DND-41 (cell line): Measurements from ENCODE around the gene STK32B.

Experiments used
- ATAC-seq: fragments of 200-7000 bp; cut with Tn5 transposase; 3 replicates; pipeline ENCODE4 v1.9.1; 2021; ENCODE audit warnings: low read depth; ENCODE audit not compliant: insufficient read depth
- DNase-seq: peaks from one replicate; pipeline ENCODE4 v3.0.0-alpha.2; 2020
- H2AFZ ChIP-seq: 2 replicates; pipeline ENCODE4 v1.6.0; 2012; ENCODE audit warnings: low read depth, low read length
- H3K27ac ChIP-seq: 2 replicates; pipeline ENCODE4 v1.5.1; 2012; ENCODE audit warnings: low read length, inconsistent platforms
- H3K27me3 ChIP-seq: fragments of 200-600 bp; sonication (generic); 2 replicates; pipeline ENCODE4 v1.6.0; 2012; ENCODE audit warnings: low read length, mild to moderate bottlenecking, inconsistent platforms; ENCODE audit not compliant: insufficient read depth, poor library complexity
- H3K36me3 ChIP-seq: 2 replicates; pipeline ENCODE4 v1.5.1; 2012; ENCODE audit warnings: low read length, inconsistent platforms; ENCODE audit not compliant: insufficient read depth
- H3K4me1 ChIP-seq: 2 replicates; pipeline ENCODE4 v1.5.1; 2012; ENCODE audit warnings: mild to moderate bottlenecking, low read length; ENCODE audit not compliant: insufficient read depth
- H3K4me2 ChIP-seq: 2 replicates; pipeline ENCODE4 v1.6.0; 2012; ENCODE audit warnings: mild to moderate bottlenecking, moderate library complexity, low read length, inconsistent platforms; ENCODE audit not compliant: insufficient read depth
- H3K4me3 ChIP-seq, 2 experiments: fragments of 200-600 bp in 1 of 2; shearing (Covaris generic) in 1 of 2; 2 replicates each; pipeline ENCODE4 v1.5.1; 2012 to 2016; ENCODE audit warnings: inconsistent platforms in 2 of 2, low read length in 2 of 2, mild to moderate bottlenecking in 2 of 2, low read depth in 1 of 2, moderate library complexity in 1 of 2
- H3K79me2 ChIP-seq: 2 replicates; pipeline ENCODE4 v1.6.0; 2012; ENCODE audit warnings: low read length, inconsistent platforms; ENCODE audit not compliant: insufficient read depth
- H3K9ac ChIP-seq: 2 replicates; pipeline ENCODE4 v1.6.0; 2012; ENCODE audit warnings: low read depth, mild to moderate bottlenecking, inconsistent platforms, low read length, moderate library complexity
- H3K9me3 ChIP-seq: 2 replicates; pipeline ENCODE4 v1.5.1; 2012; ENCODE audit warnings: low read length, moderate library complexity, mild to moderate bottlenecking, inconsistent platforms; ENCODE audit not compliant: insufficient read depth, severe bottlenecking
- H4K20me1 ChIP-seq: 2 replicates; pipeline ENCODE4 v1.6.0; 2012; ENCODE audit warnings: low read length; ENCODE audit not compliant: insufficient read depth
- EZH2 ChIP-seq: IDR thresholded peaks from 3 replicates; pipeline ENCODE4 v1.6.1; 2012; ENCODE audit warnings: borderline replicate concordance, low read depth, mild to moderate bottlenecking, moderate library complexity, low read length, inconsistent platforms; ENCODE audit not compliant: severe bottlenecking
- TF ChIP-seq, protein P1 (sequence below): IDR thresholded peaks from 2 replicates; pipeline ENCODE4 v1.5.1; 2012; ENCODE audit warnings: borderline replicate concordance, low read length, moderate library complexity, mild to moderate bottlenecking; ENCODE audit not compliant: poor library complexity, severe bottlenecking; ENCODE audit errors: extremely low read depth

The STK32B gene

DNA sequence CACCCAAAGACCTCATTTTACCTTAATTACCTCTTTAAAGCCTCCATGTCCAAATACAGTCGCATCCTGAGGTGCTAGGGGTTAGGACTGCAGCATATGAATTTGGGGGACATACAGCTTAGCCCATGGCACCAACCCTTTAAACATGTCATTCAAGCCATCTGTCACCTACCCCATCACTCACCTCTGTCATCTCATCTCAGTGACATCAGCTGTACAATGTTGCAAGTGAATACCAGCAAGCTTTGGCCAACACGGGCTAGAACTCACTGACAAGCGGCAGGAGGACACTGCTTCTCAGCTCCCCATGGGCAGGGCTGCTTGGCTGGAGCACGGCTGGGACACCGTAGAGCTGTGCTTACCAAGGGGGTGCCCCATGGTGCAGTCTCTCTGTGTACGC, 107.5 kb downstream of the STK32B start:
- Histone ChIP-seq H3K9me3 (no peaks in the 10 kb centered on the region), H3K4me1 (no peaks in the 10 kb centered on the region), H3K4me2 (no peak overlapping the region), H3K27me3 (no peaks in the 10 kb centered on the region), H2AFZ (no peak overlapping the region), H3K4me3 (no peak overlapping the region), H4K20me1 (peaks cover 6% of the 10 kb centered on the region; the same call in 1 of the 2 replicates), H3K79me2 (no peaks in the 10 kb centered on the region), H3K9ac (no peak overlapping the region), H3K27ac (no peak overlapping the region), H3K36me3 (no peaks in the 10 kb centered on the region)
- DNase-seq = no peak
- TF ChIP-seq EZH2 = no peak
- TF ChIP-seq, protein P1, sequence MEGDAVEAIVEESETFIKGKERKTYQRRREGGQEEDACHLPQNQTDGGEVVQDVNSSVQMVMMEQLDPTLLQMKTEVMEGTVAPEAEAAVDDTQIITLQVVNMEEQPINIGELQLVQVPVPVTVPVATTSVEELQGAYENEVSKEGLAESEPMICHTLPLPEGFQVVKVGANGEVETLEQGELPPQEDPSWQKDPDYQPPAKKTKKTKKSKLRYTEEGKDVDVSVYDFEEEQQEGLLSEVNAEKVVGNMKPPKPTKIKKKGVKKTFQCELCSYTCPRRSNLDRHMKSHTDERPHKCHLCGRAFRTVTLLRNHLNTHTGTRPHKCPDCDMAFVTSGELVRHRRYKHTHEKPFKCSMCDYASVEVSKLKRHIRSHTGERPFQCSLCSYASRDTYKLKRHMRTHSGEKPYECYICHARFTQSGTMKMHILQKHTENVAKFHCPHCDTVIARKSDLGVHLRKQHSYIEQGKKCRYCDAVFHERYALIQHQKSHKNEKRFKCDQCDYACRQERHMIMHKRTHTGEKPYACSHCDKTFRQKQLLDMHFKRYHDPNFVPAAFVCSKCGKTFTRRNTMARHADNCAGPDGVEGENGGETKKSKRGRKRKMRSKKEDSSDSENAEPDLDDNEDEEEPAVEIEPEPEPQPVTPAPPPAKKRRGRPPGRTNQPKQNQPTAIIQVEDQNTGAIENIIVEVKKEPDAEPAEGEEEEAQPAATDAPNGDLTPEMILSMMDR = no peak
- ATAC-seq = no peak

DNA sequence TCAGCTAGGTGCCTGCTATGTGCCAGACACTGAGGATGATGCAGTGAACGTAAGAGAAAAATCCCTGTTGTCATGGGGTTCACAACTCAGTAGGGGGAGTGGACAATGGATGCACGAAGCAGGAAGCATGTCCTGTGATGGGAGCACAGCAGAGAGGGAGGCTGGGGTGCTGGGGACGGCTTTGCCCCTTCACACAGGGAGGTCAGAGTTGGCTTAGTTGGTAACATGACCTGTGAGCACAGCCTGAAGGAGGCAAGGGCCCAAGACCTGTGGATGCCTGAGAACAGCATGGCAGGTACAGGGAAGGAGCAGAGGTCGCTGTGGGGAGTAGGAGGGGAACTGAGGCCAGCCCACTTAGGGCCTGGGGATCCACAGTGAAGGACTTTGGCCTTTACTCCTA, 109.4 kb downstream of the STK32B start:
- H3K9ac ChIP-seq = no peak overlapping the region
- H3K36me3 ChIP-seq = no peaks in the 10 kb centered on the region
- no peaks in the 10 kb centered on the region for H3K9me3 ChIP-seq
- H3K4me3 ChIP-seq = no peak overlapping the region
- ATAC-seq (no peak), DNase-seq (no peak)
- no peak for TF ChIP-seq EZH2
- TF ChIP-seq, protein P1 = no peak
- H2AFZ ChIP-seq = no peak overlapping the region
- no peaks in the 10 kb centered on the region for H3K4me1 ChIP-seq
- no peaks in the 10 kb centered on the region for H3K27me3 ChIP-seq
- peaks cover 6% of the 10 kb centered on the region; the same call in 1 of the 2 replicates for H4K20me1 ChIP-seq
- no peak overlapping the region for H3K4me2 ChIP-seq
- no peak overlapping the region for H3K27ac ChIP-seq
- no peaks in the 10 kb centered on the region for H3K79me2 ChIP-seq

DNA sequence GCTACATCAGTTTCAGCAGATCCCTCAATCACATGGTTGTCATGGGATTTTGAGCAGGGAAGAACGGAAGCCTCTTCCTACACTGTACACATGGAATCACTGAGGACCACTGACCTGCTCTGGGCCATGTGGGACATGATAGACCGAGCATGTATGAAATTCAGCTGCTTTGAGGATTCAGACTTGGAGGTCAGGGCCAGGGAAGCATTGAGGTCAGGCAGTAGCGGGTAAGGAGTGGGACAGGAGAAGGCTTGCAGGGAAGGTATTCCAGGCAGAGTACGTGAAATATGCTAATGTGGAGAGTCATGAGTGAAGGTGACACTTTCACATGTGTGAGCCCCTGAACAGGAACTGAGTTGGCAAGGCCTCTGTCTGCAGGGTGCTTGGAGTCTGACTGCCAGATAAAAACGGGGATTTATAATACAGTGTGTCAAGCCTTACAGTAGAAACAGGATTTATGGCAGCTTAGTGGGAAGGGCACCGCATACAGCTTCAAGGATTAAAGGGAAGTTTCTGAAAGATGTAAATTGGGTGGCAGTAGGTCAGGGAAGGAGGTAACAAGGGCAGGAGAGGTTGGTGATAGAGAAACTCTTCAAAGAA, 111.7 kb downstream of the STK32B start:
- no peak overlapping the region for H3K4me2 ChIP-seq
- TF ChIP-seq EZH2 = no peak
- TF ChIP-seq, protein P1 = no peak
- peaks cover 5% of the 10 kb centered on the region; the same call in 1 of the 2 replicates for H4K20me1 ChIP-seq
- no peak overlapping the region for H3K9ac ChIP-seq
- no peak for ATAC-seq
- H2AFZ ChIP-seq = no peak overlapping the region
- no peak overlapping the region for H3K4me3 ChIP-seq
- no peak for DNase-seq
- no peaks in the 10 kb centered on the region for H3K27me3 ChIP-seq
- no peaks in the 10 kb centered on the region for H3K4me1 ChIP-seq
- no peaks in the 10 kb centered on the region for H3K9me3 ChIP-seq
- H3K36me3 ChIP-seq = no peaks in the 10 kb centered on the region
- no peak overlapping the region for H3K27ac ChIP-seq
- H3K79me2 ChIP-seq = no peaks in the 10 kb centered on the region
